Aorta (tissue), 5 donors: ENCODE data around the gene PCDHGB4. TPM values are rescaled to one million over a fixed set of nuclear protein-coding genes. Genes with fewer than 3 reads are reported as not detected.
A peak's percentile ranks its signal among the peaks of the same experiment; 100 is the strongest.
"Not testable (repeated sequence)": the region's sequence is repeated elsewhere in the genome, so short reads cannot be mapped to it uniquely, and the experiment has no call there.

Experiments used
- ATAC-seq: fragments of 200-7000 bp; cut with Tn5 transposase; one replicate; pipeline ENCODE4 v1.9.1; 2022; ENCODE audit warnings: moderate library complexity; ENCODE audit not compliant: low FRiP score
- DNase-seq, 2 donors: peaks; one replicate each; pipeline ENCODE4 v3.0.0-alpha.2; 2020
- H3K27ac ChIP-seq, 2 donors: one replicate each; pipeline ENCODE4 v1.5.1; 2013; ENCODE audit warnings: low read length in 2 of 2, mild to moderate bottlenecking in 2 of 2, moderate library complexity in 2 of 2, control low read depth in 1 of 2, inconsistent platforms in 1 of 2, low read depth in 1 of 2
- H3K27me3 ChIP-seq, 2 donors: one replicate each; pipeline ENCODE4 v1.6.1; 2013; ENCODE audit warnings: control low read depth in 1 of 2, low read length in 1 of 2, mild to moderate bottlenecking in 1 of 2, moderate library complexity in 1 of 2; ENCODE audit not compliant: insufficient read depth in 2 of 2, control insufficient read depth in 1 of 2
- H3K36me3 ChIP-seq, 2 donors: one replicate each; pipeline ENCODE4 v1.6.1; 2013; ENCODE audit warnings: control low read depth in 1 of 2, low read length in 1 of 2, mild to moderate bottlenecking in 1 of 2; ENCODE audit not compliant: insufficient read depth in 2 of 2, control insufficient read depth in 1 of 2
- H3K4me1 ChIP-seq, 2 donors: one replicate each; pipeline ENCODE4 v1.6.1; 2013; ENCODE audit warnings: low read length in 2 of 2, control low read depth in 1 of 2, mild to moderate bottlenecking in 1 of 2, moderate library complexity in 1 of 2; ENCODE audit not compliant: insufficient read depth in 2 of 2, control insufficient read depth in 1 of 2
- H3K4me3 ChIP-seq, 2 donors: one replicate each; pipeline ENCODE4 v1.5.1; 2013; ENCODE audit warnings: low read length in 2 of 2, control low read depth in 1 of 2, mild to moderate bottlenecking in 1 of 2
- H3K9me3 ChIP-seq: one replicate; pipeline ENCODE4 v1.6.1; 2013; ENCODE audit warnings: mild to moderate bottlenecking, low read length; ENCODE audit not compliant: control insufficient read depth
- WGBS, 2 donors: extraction: QIAGEN DNeasy Blood & Tissue Kit; methylation state at CpG; one replicate each; pipeline ENCODE4 v1.1.7; 2013; 5-methylcytosine and 5-hydroxymethylcytosine counted together
- intact Hi-C, 2 donors: fragments of 100-400 bp; cut with DNase I; formaldehyde crosslinking; loops; one replicate each; pipeline versions ENCODE4 v1.14.2 to v1.15.0; 2022
- polyA plus RNA-seq, 2 donors: library from polyadenylated mRNA; stranded (reverse); fragments of 200-250 nt; gene quantifications; one replicate each; pipeline ENCODE4 v1.2.3, GENCODE V29; 2013
- total RNA-seq, 2 donors: library from RNA; stranded (reverse); fragmentation: NEBNext Ultra II Directional; extraction: Animal tissue kit (Norgen Biotek cat#: 25700); gene quantifications; one replicate each; pipeline ENCODE4 v1.2.1, GENCODE V29; 2021
- donor health status: healthy with polysubstance abuse.
- donor health status: Bipolar disorder and iron deficiency.
- donor health status: DM: no; HTN: no; CAD: no.
- donor health status: DM: no; HTN: no; CAD: no.
- donor health status: DM: yes; HTN: yes; CAD: no.

The PCDHGB4 gene
- total and polyA plus RNA-seq, 4 donors, result 0.50 to 10.1 (median 5.0) TPM

DNA sequence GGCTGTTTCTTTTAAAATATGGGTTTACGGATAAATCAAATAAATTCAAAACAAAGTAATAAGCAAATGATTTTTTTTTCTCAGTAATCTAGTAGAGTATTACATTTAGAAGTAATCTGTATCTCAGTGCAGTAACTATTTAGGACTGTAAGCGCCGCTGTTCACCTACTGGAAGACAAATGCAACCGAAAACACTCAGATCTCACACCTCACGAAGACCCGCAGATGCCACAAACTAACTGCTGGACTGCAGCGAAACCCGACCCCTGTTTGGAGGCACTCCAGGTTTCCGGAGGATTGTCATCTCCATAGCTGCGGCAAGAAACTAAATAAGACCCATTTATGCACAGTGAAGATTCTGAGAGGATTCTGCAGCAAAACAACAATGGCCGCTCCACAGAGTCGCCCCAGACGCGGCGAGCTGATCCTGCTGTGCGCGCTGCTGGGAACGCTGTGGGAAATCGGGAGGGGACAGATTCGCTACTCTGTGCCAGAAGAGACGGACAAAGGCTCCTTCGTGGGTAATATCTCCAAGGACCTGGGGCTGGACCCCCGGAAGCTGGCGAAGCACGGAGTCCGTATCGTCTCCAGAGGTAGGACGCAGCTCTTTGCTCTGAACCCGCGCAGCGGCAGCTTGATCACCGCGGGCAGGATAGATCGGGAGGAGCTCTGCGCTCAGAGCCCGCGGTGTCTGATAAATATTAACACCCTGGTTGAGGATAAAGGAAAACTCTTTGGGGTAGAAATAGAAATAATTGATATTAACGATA is 5.1 kb downstream of the PCDHGB4 start, which contains the start of gene PCDHGA8:
Gene PCDHGA8, plus strand, starts transcription at position 205 of the 770 bp plus-strand sequence. Its CDS starts 181 bp downstream, at position 386.
- H3K27ac ChIP-seq, result no peak within 1 kb of the TSS
- H3K27me3 ChIP-seq, result no peaks in the 10 kb centered on the region
- ATAC-seq (no peak), DNase-seq (peak in 1 of 2 donors; percentile 67)
- H3K36me3 ChIP-seq, result no peaks in the 10 kb centered on the region
- intact Hi-C loops, result no loop called here
- no peak within 1 kb of the TSS for H3K4me3 ChIP-seq
- WGBS, 2 donors, result 21 to 27% methylated on average over 38 of the region's 38 CpGs
- no peaks in the 10 kb centered on the region for H3K4me1 ChIP-seq
- peaks cover 34% of the 10 kb centered on the region for H3K9me3 ChIP-seq

DNA sequence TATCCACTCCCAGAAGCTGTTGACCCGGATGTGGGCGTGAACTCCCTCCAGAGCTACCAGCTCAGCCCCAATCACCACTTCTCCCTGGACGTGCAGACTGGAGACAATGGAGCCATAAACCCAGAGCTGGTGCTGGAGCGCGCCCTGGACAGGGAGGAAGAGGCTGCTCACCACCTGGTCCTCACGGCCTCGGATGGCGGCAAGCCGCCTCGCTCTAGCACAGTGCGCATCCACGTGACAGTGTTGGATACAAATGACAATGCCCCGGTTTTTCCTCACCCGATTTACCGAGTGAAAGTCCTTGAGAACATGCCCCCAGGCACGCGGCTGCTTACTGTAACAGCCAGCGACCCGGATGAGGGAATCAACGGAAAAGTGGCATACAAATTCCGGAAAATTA is 5.8 kb downstream of the PCDHGB4 start:
- peaks cover 34% of the 10 kb centered on the region for H3K9me3 ChIP-seq
- no peak overlapping the region for H3K4me3 ChIP-seq
- H3K4me1 ChIP-seq, result no peaks in the 10 kb centered on the region
- DNase-seq (no peak), ATAC-seq (no peak)
- no peaks in the 10 kb centered on the region for H3K36me3 ChIP-seq
- H3K27ac ChIP-seq, result no peak overlapping the region
- intact Hi-C loops, result no loop called here
- no peaks in the 10 kb centered on the region for H3K27me3 ChIP-seq
- 33 to 35% methylated on average over 21 of the region's 21 CpGs for WGBS, 2 donors

GRCh38 chr5:141394401-141395187 is 7.1 kb downstream of the PCDHGB4 start:
- H3K4me3 ChIP-seq, H3K4me1 ChIP-seq, H3K27me3 ChIP-seq, H3K36me3 ChIP-seq, H3K27ac ChIP-seq, intact Hi-C loops, ATAC-seq: not testable (repeated sequence)
- peak in 1 of 2 donors; percentile 56 for DNase-seq
- 27 to 32% methylated on average over 40 to 46 of the region's 53 CpGs for WGBS, 2 donors
- H3K9me3 ChIP-seq, result peaks cover 30% of the 10 kb centered on the region

- WGBS, 2 donors, result 7 to 8% methylated on average over 20 to 25 of the region's 43 CpGs
- ATAC-seq (peak; percentile 74), DNase-seq (peak in 1 of 2 donors; percentile 70)
- H3K27ac ChIP-seq, H3K4me1 ChIP-seq, H3K4me3 ChIP-seq, H3K27me3 ChIP-seq, intact Hi-C loops, H3K36me3 ChIP-seq: not testable (repeated sequence)
- peaks cover 31% of the 10 kb centered on the region for H3K9me3 ChIP-seq
Observed at GRCh38 chr5:141397756-141398551, 10.5 kb downstream of the PCDHGB4 start, which contains the start of gene PCDHGB5. PCDHGB5 (plus strand) TSS chr5:141397947; CDS start chr5:141398128, 181 bp downstream.

- Histone ChIP-seq H3K27ac (no peak overlapping the region), H3K36me3 (no peaks in the 10 kb centered on the region), H3K4me3 (no peak overlapping the region), H3K27me3 (no peaks in the 10 kb centered on the region), H3K9me3 (peaks cover 31% of the 10 kb centered on the region), H3K4me1 (no peaks in the 10 kb centered on the region)
- ATAC-seq, result no peak
- no peak for DNase-seq
- WGBS, 2 donors, result 20 to 24% methylated on average over 15 of the region's 15 CpGs
- intact Hi-C loops, result no loop called here
Observed at GRCh38 chr5:141398608-141399007, 11.1 kb downstream of the PCDHGB4 start.

- no peaks in the 10 kb centered on the region for H3K4me1 ChIP-seq
- intact Hi-C loops, result no loop called here
- DNase-seq (peak in 1 of 2 donors; percentile 70), ATAC-seq (no peak)
- H3K27ac ChIP-seq, result no peak overlapping the region
- peaks cover 31% of the 10 kb centered on the region for H3K9me3 ChIP-seq
- no peak overlapping the region for H3K4me3 ChIP-seq
- 15 to 24% methylated on average over 61 of the region's 61 CpGs for WGBS, 2 donors
- no peaks in the 10 kb centered on the region for H3K36me3 ChIP-seq
- H3K27me3 ChIP-seq, result no peaks in the 10 kb centered on the region
Observed at GRCh38 chr5:141399555-141400258, 12.2 kb downstream of the PCDHGB4 start.

DNA sequence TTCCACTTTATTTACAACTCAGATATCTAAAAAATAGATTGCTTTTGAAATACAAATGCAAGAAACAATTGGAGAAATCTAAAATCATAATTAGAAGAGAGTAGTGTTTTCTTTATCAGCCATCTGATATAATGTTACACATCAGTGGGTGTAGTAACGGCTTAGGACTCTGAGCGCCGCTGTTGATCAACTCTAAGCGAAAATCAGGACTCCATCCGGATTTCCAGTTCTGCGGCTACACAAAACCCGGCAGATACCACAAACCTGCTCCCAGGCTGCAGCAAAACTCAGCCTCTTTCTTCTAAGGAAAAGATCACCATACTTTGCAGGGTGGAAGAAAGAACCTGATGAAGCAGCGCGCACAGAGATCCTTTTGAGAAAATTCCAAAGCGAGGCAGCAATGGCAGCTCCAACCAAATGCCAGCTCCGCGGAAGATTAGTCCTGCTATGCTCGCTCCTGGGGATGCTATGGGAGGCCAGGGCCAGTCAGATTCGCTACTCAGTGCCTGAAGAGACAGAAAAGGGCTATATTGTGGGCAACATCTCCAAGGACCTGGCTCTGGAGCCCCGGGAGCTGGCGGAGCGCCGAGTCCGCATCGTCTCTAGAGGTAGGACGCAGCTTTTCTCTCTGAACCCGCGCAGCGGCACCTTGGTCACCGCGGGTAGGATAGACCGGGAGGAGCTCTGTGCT is 15.2 kb downstream of the PCDHGB4 start, which contains the start of gene PCDHGA9:
Gene PCDHGA9, plus strand, starts transcription at position 226 of the 691 bp plus-strand sequence. Its CDS starts 175 bp downstream, at position 401.
- WGBS, 2 donors, result 14 to 15% methylated on average over 27 of the region's 27 CpGs
- Histone ChIP-seq H3K4me1 (no peaks in the 10 kb centered on the region), H3K36me3 (no peaks in the 10 kb centered on the region), H3K4me3 (no peak within 1 kb of the TSS), H3K9me3 (peaks cover 35% of the 10 kb centered on the region), H3K27me3 (no peaks in the 10 kb centered on the region), H3K27ac (no peak within 1 kb of the TSS)
- intact Hi-C loops, result no loop called here
- peak in 1 of 2 donors; percentile 68 for DNase-seq
- no peak for ATAC-seq
